ENCODE results near the gene DHX38. TPM values are rescaled to one million over a fixed set of nuclear protein-coding genes. Genes with fewer than 3 reads are reported as not detected.
A peak's percentile ranks its signal among the peaks of the same experiment; 100 is the strongest.

Gene DHX38
- total and polyA plus RNA-seq, 2 of the 13 experiments (the other 11 are each of a cell fraction or from before 2014, with no cell fraction given), result 54.4 to 85.9 TPM

- no peak for FAIRE-seq
- Histone ChIP-seq H3K27ac (ENCODE audit: extremely low read length, insufficient read depth, low read length) (no peak overlapping the region), H3K27me3 (ENCODE audit: control insufficient read depth in 1 of 2, insufficient read depth in 2 of 2, low read length in 2 of 2) (no peaks in the 10 kb centered on the region), H2AFZ (ENCODE audit: low read length) (no peak overlapping the region), H3K4me1 (ENCODE audit: insufficient read depth, low read length) (peaks cover 64% of the 10 kb centered on the region), H3K4me3 (replicated peaks in 1 of 3; ENCODE audit: insufficient read depth in 1 of 3, low read depth in 2 of 3, low read length in 3 of 3) (no peak overlapping the region), H4K20me1 (ENCODE audit: insufficient read depth, low read length) (no peaks in the 10 kb centered on the region), H3K79me2 (ENCODE audit: insufficient read depth, low read length) (peaks cover 3% of the 10 kb centered on the region), H3K9ac (ENCODE audit: insufficient read depth, low read depth, low read length) (no peak overlapping the region), H3K36me3 (replicated peaks in 1 of 2; ENCODE audit: control insufficient read depth in 1 of 2, insufficient read depth in 2 of 2, low read length in 2 of 2) (peaks cover 0 to 3% of the 10 kb centered on the region in 2 experiments; a peak in 1 of 5 replicates), H3K9me3 (ENCODE audit: low read length) (peaks cover 7% of the 10 kb centered on the region; the same call in 1 of the 2 replicates), H3K4me2 (ENCODE audit: low read depth, low read length) (no peak overlapping the region)
- in situ Hi-C loops (cut with HindIII; ENCODE audit: extremely low pct_ligation_motif_present, low pct_unique_long_range_greater_than_20kb) (no loop called here), intact Hi-C loops (cut with micrococcal nuclease; ENCODE audit: unreplicated experiment) (no loop called here)
- POLR2A ChIA-PET, result no interaction called here
- BruUV-seq (replicated peaks), result no TSS peak
- CTCF ChIA-PET (ENCODE audit: low intra/inter-chr PET ratio, low total read pairs), result no interaction called here
- ATAC-seq, result no peak
- TF ChIP-seq ATF4 (CRISPR knock-in tag; IDR thresholded peaks at IDR 0.05), result peak in 1 of 2 experiments; percentile 56; a peak in 2 of 4 replicates
- TF ChIP-seq ZKSCAN8 (CRISPR knock-in tag; IDR thresholded peaks at IDR 0.05; ENCODE audit: borderline replicate concordance), result no peak
- TF ChIP-seq EP300 (IDR thresholded peaks at IDR 0.05; ENCODE audit: low read depth in 2 of 2, low read length in 2 of 2), result peak in 1 of 2 experiments; percentile 56; a peak in 1 of 4 replicates
- no peak for TF ChIP-seq EP300 (CRISPR knock-in tag; IDR thresholded peaks at IDR 0.05; ENCODE audit: borderline replicate concordance)
- peak; percentile 21; the same call in 1 of the 2 replicates for TF ChIP-seq HNF4A (CRISPR knock-in tag; IDR thresholded peaks at IDR 0.05)
- no peak for TF ChIP-seq LCORL (IDR thresholded peaks at IDR 0.05)
- peak; percentile 29; the same call in 1 of the 2 replicates for TF ChIP-seq LCORL (CRISPR knock-in tag; IDR thresholded peaks at IDR 0.05)
- no peak for TF ChIP-seq ZNF574 (CRISPR knock-in tag; IDR thresholded peaks at IDR 0.05)
- peak; percentile 80 for TF ChIP-seq CEBPG (CRISPR knock-in tag; IDR thresholded peaks at IDR 0.05)
- TF ChIP-seq CEBPB (IDR thresholded peaks at IDR 0.05; ENCODE audit: borderline replicate concordance, low read depth, low read length), result peak; percentile 71; the same call in 1 of the 2 replicates
- peak; percentile 28; the same call in 1 of the 2 replicates for TF ChIP-seq HNF4G (IDR thresholded peaks at IDR 0.05; ENCODE audit: borderline replicate concordance, low read depth, low read length)
- TF ChIP-seq HNF4G (CRISPR knock-in tag; IDR thresholded peaks at IDR 0.05; ENCODE audit: borderline replicate concordance, low read depth), result no peak
- WGBS (ENCODE audit: low lambda C conversion rate), result 28% methylated on average over 2 of the region's 2 CpGs
- no peak for DNase-seq (ENCODE audit: low spot score)
These were observed 41.8 kb upstream of the DHX38 start for GRCh38 chr16:72051818-72052217.
